ENCODE measurements around the gene MYO1A. TPM values are rescaled to one million over a fixed set of nuclear protein-coding genes. Genes with fewer than 3 reads are reported as not detected.

MYO1A gene
- total RNA-seq, 4 donors from 2014 or later = 0.22 to 0.54 (median 0.29) TPM

GRCh38 chr12:56979628-56980027 is 70.3 kb downstream of the MYO1A start:
- H3K9me3 ChIP-seq = no peaks in the 10 kb centered on the region
- H3K27ac ChIP-seq = no peak overlapping the region
- 100% methylated on average over 1 of the region's 3 CpGs; no CpG with 5 or more reads in 1 of the 2 donors for WGBS, 2 donors (ENCODE audit: low coverage in 1 of 2)

More at GRCh38 chr12:56979628-56980027, 70.3 kb downstream of the MYO1A start:
- Histone ChIP-seq H3K27me3 (no peaks in the 10 kb centered on the region), H3K4me3 (no peak overlapping the region), H3K4me1 (no peaks in the 10 kb centered on the region), H3K36me3 (no peaks in the 10 kb centered on the region)
- no peak for TF ChIP-seq POLR2A (IDR thresholded peaks at IDR 0.05)
- no peak for TF ChIP-seq POLR2AphosphoS5 (IDR thresholded peaks at IDR 0.05)
- TF ChIP-seq EP300 (IDR thresholded peaks at IDR 0.05) = no peak
- no peak for TF ChIP-seq CTCF (IDR thresholded peaks at IDR 0.05)
- ATAC-seq = no peak

Other genes starting within 250 kb of the MYO1A start
- not detected for gene SDR9C7, start 115.7 kb downstream of the MYO1A start, total RNA-seq
- gene RDH16, start 92.5 kb downstream of the MYO1A start, total RNA-seq = under 1 TPM in 3 of 4 donors, not detected in 1; 0.22 to 0.81 (median 0.27) TPM
- 1 to 10 TPM; 6.1 to 8.9 (median 6.7) TPM for gene ZBTB39, start 43.6 kb downstream of the MYO1A start, total RNA-seq
- gene TAC3, start 33.6 kb downstream of the MYO1A start, total RNA-seq = not detected
- gene NEMP1, start 28.7 kb upstream of the MYO1A start, total RNA-seq = 10 to 100 TPM; 11.8 to 14.9 (median 12.7) TPM
- gene NAB2, start 39.0 kb upstream of the MYO1A start, total RNA-seq = 10 to 100 TPM; 30.7 to 41.3 (median 38.8) TPM
- 100 to 1,000 TPM in 3 of 4 donors, 10 to 100 TPM in 1; 92.5 to 166 (median 156) TPM for gene STAT6, start 61.2 kb upstream of the MYO1A start, total RNA-seq
- gene LRP1, start 78.4 kb upstream of the MYO1A start, total RNA-seq = 100 to 1,000 TPM; 185 to 292 (median 216) TPM
- gene LRP1-AS, start 97.5 kb upstream of the MYO1A start, total RNA-seq = not detected
- 1 to 10 TPM in 1 of 4 donors, not detected in 3; 1.1 TPM for gene NXPH4, start 166.7 kb upstream of the MYO1A start, total RNA-seq
- gene SHMT2, start 179.6 kb upstream of the MYO1A start, total RNA-seq = 10 to 100 TPM; 20.5 to 42.4 (median 34.4) TPM
- under 1 TPM in 3 of 4 donors, not detected in 1; 0.32 to 0.94 (median 0.35) TPM for gene STAC3, start 201.1 kb upstream of the MYO1A start, total RNA-seq